Stimulated activated effector memory CD8-positive, alpha-beta T cell treated with anti-CD3 and anti-CD28 coated beads, Interleukin-12 subunit alpha, Interleukin-12 subunit beta, amount 100 ng/mL, for 72 hours (primary cell): ENCODE data around the gene ATL1.
A peak's percentile ranks its signal among the peaks of the same experiment; 100 is the strongest.
"Not testable (repeated sequence)": the region's sequence is repeated elsewhere in the genome, so short reads cannot be mapped to it uniquely, and the experiment has no call there.

Source experiments
- ATAC-seq: fragments of 150-1000 bp; cut with Tn5 transposase; 2 replicates; pipeline ENCODE4 v1.10.0; 2021
- DNase-seq, 2 donors: peaks; one replicate each; pipeline ENCODE4 v3.0.0; 2021 to 2022; ENCODE audit warnings: low spot score in 2 of 2
- H3K27ac Mint-ChIP-seq: one replicate; pipeline ENCODE4 v1.8.0; 2022; ENCODE audit warnings: mild to moderate bottlenecking, mixed read lengths
- H3K36me3 Mint-ChIP-seq: one replicate; pipeline ENCODE4 v1.8.0; 2022; ENCODE audit warnings: mild to moderate bottlenecking, mixed read lengths
- H3K4me1 Mint-ChIP-seq: one replicate; pipeline ENCODE4 v1.8.0; 2022; ENCODE audit warnings: mixed read lengths
- H3K4me3 Mint-ChIP-seq: one replicate; pipeline ENCODE4 v1.8.0; 2022; ENCODE audit warnings: mild to moderate bottlenecking, mixed read lengths
- H3K9me3 Mint-ChIP-seq: one replicate; pipeline ENCODE4 v1.8.0; 2022; ENCODE audit warnings: mixed read lengths

ATL1 gene

DNA sequence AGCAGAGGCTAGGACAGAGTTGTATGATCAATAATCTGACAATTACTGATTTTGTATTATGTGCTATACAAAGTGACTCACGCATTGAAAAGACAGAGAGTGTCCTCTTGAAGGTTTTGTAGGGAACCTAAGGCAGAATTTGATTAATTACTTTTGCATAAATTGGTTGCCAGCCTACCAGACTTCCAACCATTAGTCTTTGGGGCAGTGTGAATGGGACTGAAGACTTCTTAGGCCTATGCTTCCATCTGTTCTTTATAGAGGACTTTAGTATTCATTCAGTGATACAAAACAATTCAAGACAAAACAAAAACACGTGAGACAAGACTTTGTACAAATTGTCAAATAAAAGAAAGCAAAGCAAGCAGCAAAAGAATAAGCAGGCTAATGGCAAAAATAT lies 46.5 kb downstream of the ATL1 start:
- Mint-ChIP-seq H3K36me3 (no peaks in the 10 kb centered on the region), H3K4me3 (no peak overlapping the region), H3K9me3 (no peaks in the 10 kb centered on the region), H3K27ac (no peak overlapping the region), H3K4me1 (no peaks in the 10 kb centered on the region)
- ATAC-seq (no peak), DNase-seq (no peak)

GRCh38 chr14:50607181-50607580 lies 47.2 kb downstream of the ATL1 start:
- Mint-ChIP-seq H3K9me3 (no peaks in the 10 kb centered on the region), H3K4me3 (no peak overlapping the region), H3K27ac (no peak overlapping the region), H3K4me1 (no peaks in the 10 kb centered on the region), H3K36me3 (no peaks in the 10 kb centered on the region)
- ATAC-seq (peak; percentile 97), DNase-seq (no peak)

- DNase-seq (no peak), ATAC-seq (no peak)
- H3K4me1 Mint-ChIP-seq, result no peaks in the 10 kb centered on the region
- no peak overlapping the region for H3K27ac Mint-ChIP-seq
- no peaks in the 10 kb centered on the region for H3K36me3 Mint-ChIP-seq
- no peak overlapping the region for H3K4me3 Mint-ChIP-seq
- H3K9me3 Mint-ChIP-seq, result no peaks in the 10 kb centered on the region
Observed at GRCh38 chr14:50607761-50608160, 47.8 kb downstream of the ATL1 start.

DNA sequence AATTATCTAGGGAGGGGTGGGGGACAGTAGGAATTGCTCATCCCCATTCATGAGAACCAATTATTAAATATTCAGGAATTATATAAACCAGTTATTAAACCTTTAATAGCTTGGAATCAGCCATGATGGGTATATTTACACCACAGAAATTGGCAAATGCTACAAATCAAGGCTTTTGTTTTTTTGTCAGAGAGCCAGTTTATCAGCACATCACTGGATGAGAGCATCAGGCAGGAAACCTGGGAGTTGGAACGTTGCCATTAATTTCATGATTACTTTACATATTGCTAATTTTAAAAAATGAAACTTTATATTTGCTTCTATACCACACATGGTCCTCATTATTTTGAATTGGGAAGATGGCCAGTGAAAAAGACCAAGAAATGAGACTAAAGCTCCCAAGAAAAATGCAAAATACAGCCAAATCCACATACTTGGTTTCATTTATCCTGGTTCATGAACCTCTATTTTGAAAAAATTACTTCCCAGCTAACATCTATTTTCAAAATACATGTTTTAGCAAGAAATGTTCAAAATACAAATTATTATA lies 48.4 kb downstream of the ATL1 start:
- no peak for ATAC-seq
- Mint-ChIP-seq H3K9me3 (no peaks in the 10 kb centered on the region), H3K4me1 (no peaks in the 10 kb centered on the region), H3K36me3 (no peaks in the 10 kb centered on the region), H3K4me3 (no peak overlapping the region), H3K27ac (no peak overlapping the region)
- DNase-seq, result no peak

DNA sequence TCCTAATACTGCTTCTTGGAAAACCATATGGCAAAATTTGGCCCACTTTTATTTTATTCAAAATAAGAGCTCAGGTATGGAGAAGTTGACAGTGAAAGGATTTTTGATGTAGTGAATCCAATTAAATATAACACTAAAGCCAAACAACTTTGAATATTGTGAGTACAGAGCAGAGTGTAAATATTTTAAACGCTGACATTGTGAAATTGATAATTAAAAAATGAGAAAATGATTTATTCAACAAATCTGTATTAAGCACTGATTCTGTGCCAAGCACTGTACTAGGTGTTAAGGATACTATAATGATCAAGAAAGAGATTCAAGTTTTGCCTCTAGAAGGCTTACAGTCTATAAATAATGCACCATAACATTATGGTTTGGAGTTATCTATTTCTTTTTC lies 50.5 kb downstream of the ATL1 start:
- DNase-seq (no peak), ATAC-seq (no peak)
- no peak overlapping the region for H3K27ac Mint-ChIP-seq
- no peaks in the 10 kb centered on the region for H3K9me3 Mint-ChIP-seq
- no peaks in the 10 kb centered on the region for H3K36me3 Mint-ChIP-seq
- no peak overlapping the region for H3K4me3 Mint-ChIP-seq
- H3K4me1 Mint-ChIP-seq, result no peaks in the 10 kb centered on the region

DNA sequence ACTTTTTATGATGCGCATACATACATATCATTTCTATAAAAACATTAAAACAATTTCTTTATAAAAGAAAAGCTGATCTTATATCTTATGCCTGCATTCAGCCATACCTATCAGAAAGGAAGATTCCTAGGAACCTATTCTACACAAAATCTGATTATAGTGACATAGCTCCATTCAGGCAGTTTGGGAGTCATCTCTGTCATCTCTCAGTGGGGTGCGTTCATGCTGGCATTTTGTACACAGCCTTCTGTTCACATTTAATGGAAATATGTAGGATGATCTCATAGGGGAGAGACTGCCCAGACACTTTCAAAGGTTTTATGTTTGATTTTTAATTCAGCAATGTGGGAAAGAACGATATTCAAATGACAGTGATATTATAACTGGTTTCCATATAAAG lies 52.9 kb downstream of the ATL1 start:
- Mint-ChIP-seq H3K9me3 (no peaks in the 10 kb centered on the region), H3K4me1 (no peaks in the 10 kb centered on the region), H3K27ac (no peak overlapping the region), H3K36me3 (no peaks in the 10 kb centered on the region), H3K4me3 (no peak overlapping the region)
- DNase-seq (no peak), ATAC-seq (no peak)

GRCh38 chr14:50615056-50615455 lies 55.1 kb downstream of the ATL1 start:
- Mint-ChIP-seq H3K9me3 (no peaks in the 10 kb centered on the region), H3K4me1 (no peaks in the 10 kb centered on the region), H3K27ac (no peak overlapping the region), H3K36me3 (no peaks in the 10 kb centered on the region), H3K4me3 (no peak overlapping the region)
- DNase-seq (no peak), ATAC-seq (no peak)

DNA sequence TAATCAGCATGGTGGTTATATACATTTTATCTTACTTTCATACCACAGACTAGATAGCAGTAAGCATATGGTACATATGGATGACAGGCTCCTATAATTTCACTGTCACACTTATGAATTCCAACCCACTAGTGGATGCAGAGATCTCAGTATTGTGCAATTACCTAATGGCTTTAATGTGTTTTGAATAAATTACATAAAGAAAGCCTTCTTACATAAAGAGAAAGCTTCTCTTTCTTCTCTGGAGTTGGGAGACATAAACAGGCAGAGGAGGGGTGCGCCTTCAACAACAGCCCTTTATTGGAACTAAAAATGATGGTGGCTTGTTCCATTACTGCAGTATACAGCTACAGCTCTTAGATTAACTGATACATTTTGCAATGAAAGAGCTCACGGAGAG lies 55.6 kb downstream of the ATL1 start:
- DNase-seq (no peak), ATAC-seq (no peak)
- H3K9me3 Mint-ChIP-seq, result no peaks in the 10 kb centered on the region
- no peak overlapping the region for H3K27ac Mint-ChIP-seq
- H3K4me3 Mint-ChIP-seq, result no peak overlapping the region
- no peaks in the 10 kb centered on the region for H3K4me1 Mint-ChIP-seq
- H3K36me3 Mint-ChIP-seq, result no peaks in the 10 kb centered on the region

- H3K27ac Mint-ChIP-seq, result no peak overlapping the region
- no peaks in the 10 kb centered on the region for H3K9me3 Mint-ChIP-seq
- H3K4me3 Mint-ChIP-seq, result no peak overlapping the region
- no peaks in the 10 kb centered on the region for H3K4me1 Mint-ChIP-seq
- H3K36me3 Mint-ChIP-seq, result no peaks in the 10 kb centered on the region
- no peak for DNase-seq
- no peak for ATAC-seq
Observed at GRCh38 chr14:50616275-50616674, 56.3 kb downstream of the ATL1 start.

DNA sequence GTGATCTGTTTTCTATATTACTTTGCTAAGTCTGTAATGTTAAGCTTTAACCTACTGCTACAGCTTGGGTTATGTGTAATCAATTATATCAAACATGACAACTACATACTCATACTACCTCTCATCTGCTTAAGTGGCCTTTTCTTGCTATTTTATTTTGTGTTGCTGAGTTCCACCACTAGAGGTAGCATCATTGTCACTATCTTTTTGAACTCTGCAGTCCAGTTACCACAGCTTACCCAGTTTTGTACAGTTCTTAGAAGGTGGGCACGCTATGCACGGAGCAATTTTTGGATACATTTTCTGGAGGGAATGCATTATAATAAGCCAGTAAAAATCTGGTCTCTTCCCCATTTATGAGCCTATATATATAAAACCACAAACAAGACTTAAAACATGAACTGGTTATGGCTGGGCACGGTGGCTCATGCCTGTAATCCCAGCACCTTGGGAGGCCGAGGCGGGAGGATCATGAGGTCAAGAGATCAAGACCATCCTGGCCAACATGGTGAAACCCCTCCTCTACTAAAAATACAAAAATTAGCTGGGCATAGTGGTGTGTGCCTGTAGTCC lies 59.7 kb downstream of the ATL1 start:
- DNase-seq (no peak), ATAC-seq (peak; percentile 64)
- H3K27ac Mint-ChIP-seq, result no peak overlapping the region
- peaks cover 5% of the 10 kb centered on the region for H3K4me1 Mint-ChIP-seq
- H3K36me3 Mint-ChIP-seq, result no peaks in the 10 kb centered on the region
- H3K9me3 Mint-ChIP-seq, result no peaks in the 10 kb centered on the region
- no peak overlapping the region for H3K4me3 Mint-ChIP-seq

- no peak for DNase-seq
- Mint-ChIP-seq H3K9me3 (no peaks in the 10 kb centered on the region), H3K4me3 (no peak overlapping the region), H3K27ac (no peak overlapping the region), H3K36me3 (no peaks in the 10 kb centered on the region), H3K4me1 (peaks cover 5% of the 10 kb centered on the region)
- no peak for ATAC-seq
Observed at GRCh38 chr14:50620341-50620740, 60.4 kb downstream of the ATL1 start.

- Mint-ChIP-seq H3K4me1 (peaks cover 5% of the 10 kb centered on the region), H3K9me3 (no peaks in the 10 kb centered on the region), H3K4me3 (no peak overlapping the region), H3K27ac (no peak overlapping the region), H3K36me3 (no peaks in the 10 kb centered on the region)
- ATAC-seq, result no peak
- no peak for DNase-seq
Observed at GRCh38 chr14:50622978-50623377, 63.0 kb downstream of the ATL1 start.

DNA sequence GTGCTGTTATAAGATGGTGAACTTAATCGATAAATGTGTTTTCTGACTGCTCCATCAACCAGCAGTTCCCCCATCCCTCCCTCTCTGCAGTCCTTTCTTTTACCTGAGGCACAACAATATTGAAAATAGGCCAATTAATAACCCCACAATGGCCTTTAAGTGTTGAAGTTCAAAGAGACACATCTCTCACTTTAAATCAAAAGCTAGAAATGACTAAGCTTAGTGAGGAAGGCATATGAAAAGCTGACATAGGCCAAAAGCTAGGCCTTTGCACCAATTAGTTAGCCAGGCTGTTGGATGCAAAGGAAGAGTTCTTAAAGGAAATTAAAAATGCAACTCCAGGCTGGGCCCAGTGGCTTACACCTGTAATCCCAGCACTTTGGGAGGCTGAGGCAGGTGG lies 64.5 kb downstream of the ATL1 start:
- DNase-seq, result no peak
- ATAC-seq, result peak; percentile 51
- peak overlapping the region; percentile 34 for H3K27ac Mint-ChIP-seq
- H3K4me3 Mint-ChIP-seq, result no peak overlapping the region
- H3K9me3 Mint-ChIP-seq, result no peaks in the 10 kb centered on the region
- H3K4me1 Mint-ChIP-seq, result peaks cover 5% of the 10 kb centered on the region
- H3K36me3 Mint-ChIP-seq, result no peaks in the 10 kb centered on the region

GRCh38 chr14:50624947-50625346 lies 65.0 kb downstream of the ATL1 start:
- H3K36me3 Mint-ChIP-seq, H3K9me3 Mint-ChIP-seq, DNase-seq, H3K4me1 Mint-ChIP-seq, H3K4me3 Mint-ChIP-seq, ATAC-seq: not testable (repeated sequence)
- peak overlapping the region; percentile 34 for H3K27ac Mint-ChIP-seq

DNA sequence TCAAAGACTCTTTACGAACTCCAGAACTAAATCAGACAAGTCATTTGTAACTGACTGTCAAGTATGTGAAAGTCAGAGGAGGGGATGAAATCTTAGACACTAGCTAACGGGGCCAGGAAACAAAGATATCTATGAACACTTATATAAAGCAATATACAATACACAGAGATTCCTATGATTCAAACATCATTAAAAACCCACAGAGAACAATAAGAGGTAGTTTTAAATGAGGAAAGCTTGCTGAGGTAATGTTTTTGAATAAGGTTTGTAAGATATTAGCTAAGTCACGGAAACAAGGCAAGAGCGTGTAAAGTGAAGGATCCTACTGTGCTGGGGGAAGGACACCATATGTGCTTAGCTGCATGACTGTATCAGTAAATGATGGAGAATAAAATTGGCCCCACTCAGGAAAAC lies 71.5 kb downstream of the ATL1 start:
- Mint-ChIP-seq H3K9me3 (no peaks in the 10 kb centered on the region), H3K27ac (no peak overlapping the region), H3K36me3 (peaks cover 15% of the 10 kb centered on the region), H3K4me1 (no peaks in the 10 kb centered on the region), H3K4me3 (no peak overlapping the region)
- DNase-seq (no peak), ATAC-seq (no peak)

DNA sequence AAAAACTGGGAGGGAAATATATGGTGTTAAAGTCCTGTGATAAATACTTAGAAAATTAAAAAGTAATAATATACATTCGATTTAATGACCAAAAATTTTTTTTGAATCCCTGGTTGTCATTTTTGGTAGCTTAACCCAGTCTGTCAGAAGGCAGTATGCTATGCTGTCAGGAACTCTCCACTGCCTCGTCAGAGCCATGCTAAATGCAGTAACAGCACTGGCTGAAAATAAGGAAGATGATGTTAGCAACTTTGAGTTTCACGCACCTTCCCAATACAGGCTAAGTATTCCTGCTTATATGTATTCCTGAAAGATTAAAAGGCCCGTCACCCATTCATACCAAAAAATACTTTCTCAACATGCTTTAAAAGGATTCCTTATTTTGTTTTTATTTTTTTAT lies 74.0 kb downstream of the ATL1 start:
- peaks cover 15% of the 10 kb centered on the region for H3K36me3 Mint-ChIP-seq
- H3K4me3 Mint-ChIP-seq, result no peak overlapping the region
- H3K4me1 Mint-ChIP-seq, result no peaks in the 10 kb centered on the region
- DNase-seq (no peak), ATAC-seq (no peak)
- no peak overlapping the region for H3K27ac Mint-ChIP-seq
- H3K9me3 Mint-ChIP-seq, result no peaks in the 10 kb centered on the region

- Mint-ChIP-seq H3K4me1 (no peaks in the 10 kb centered on the region), H3K9me3 (no peaks in the 10 kb centered on the region), H3K27ac (no peak overlapping the region), H3K4me3 (no peak overlapping the region), H3K36me3 (peaks cover 18% of the 10 kb centered on the region)
- ATAC-seq (no peak), DNase-seq (no peak)
Observed at GRCh38 chr14:50635141-50635540, 75.2 kb downstream of the ATL1 start.
